HEK293 (cell line): ENCODE measurements around the gene SDHD.

ENCODE experiments used
- AEBP2 ChIP-seq: fragments of 450-650 bp; formaldehyde crosslinking; IDR thresholded peaks from 2 replicates; pipeline ENCODE4 v1.5.1; 2016; ENCODE audit warnings: missing biosample characterization, missing genetic modification characterization, borderline replicate concordance
- BCL11B ChIP-seq: fragments of 450-650 bp; formaldehyde crosslinking; IDR thresholded peaks from 2 replicates; pipeline ENCODE4 v1.5.1; 2016; ENCODE audit warnings: low read depth, missing biosample characterization, missing genetic modification characterization
- ELK4 ChIP-seq: IDR thresholded peaks from 2 replicates; pipeline ENCODE4 v1.6.1; 2011; ENCODE audit warnings: mild to moderate bottlenecking, low read depth, low read length, borderline replicate concordance
- GLI2 ChIP-seq: fragments of 450-650 bp; formaldehyde crosslinking; IDR thresholded peaks from 2 replicates; pipeline ENCODE4; 2017; ENCODE audit warnings: missing biosample characterization, missing genetic modification characterization, low read depth, borderline replicate concordance
- GLI4 ChIP-seq: fragments of 450-650 bp; formaldehyde crosslinking; IDR thresholded peaks from 2 replicates; pipeline ENCODE4 v1.5.1; 2016; ENCODE audit warnings: missing biosample characterization, missing genetic modification characterization
- HOXA7 ChIP-seq: sonication (generic); formaldehyde crosslinking; IDR thresholded peaks from 2 replicates; pipeline ENCODE4 v1.8.1; 2022; ENCODE audit warnings: missing genetic modification reagents, borderline replicate concordance
- SETDB1 ChIP-seq: IDR thresholded peaks from one replicate; pipeline ENCODE4 v1.6.1; 2017; ENCODE audit warnings: mild to moderate bottlenecking, low read length, moderate library complexity, mixed read lengths; ENCODE audit not compliant: insufficient read length
- WT1 ChIP-seq: fragments of 450-650 bp; formaldehyde crosslinking; IDR thresholded peaks from 2 replicates; pipeline ENCODE4 v1.5.1; 2016; ENCODE audit warnings: missing biosample characterization, missing genetic modification characterization
- ZNF121 ChIP-seq: fragments of 450-650 bp; formaldehyde crosslinking; IDR thresholded peaks from 2 replicates; pipeline ENCODE4 v1.5.1; 2016; ENCODE audit warnings: missing biosample characterization, missing genetic modification characterization
- ZNF132 ChIP-seq: fragments of 450-650 bp; formaldehyde crosslinking; IDR thresholded peaks from 2 replicates; pipeline ENCODE4 v1.5.1; 2017; ENCODE audit warnings: missing biosample characterization, missing genetic modification characterization, borderline replicate concordance
- ZNF175 ChIP-seq: fragments of 450-650 bp; formaldehyde crosslinking; IDR thresholded peaks from 2 replicates; pipeline ENCODE4 v1.5.1; 2016; ENCODE audit warnings: missing biosample characterization, missing genetic modification characterization
- ZNF19 ChIP-seq: fragments of 450-650 bp; formaldehyde crosslinking; IDR thresholded peaks from 2 replicates; pipeline ENCODE4; 2016; ENCODE audit warnings: missing biosample characterization, missing genetic modification characterization, low read depth
- ZNF202 ChIP-seq: fragments of 450-650 bp; formaldehyde crosslinking; IDR thresholded peaks from 2 replicates; pipeline ENCODE4 v1.5.1; 2016; ENCODE audit warnings: missing biosample characterization, missing genetic modification characterization, borderline replicate concordance
- ZNF214 ChIP-seq: fragments of 450-650 bp; formaldehyde crosslinking; IDR thresholded peaks from 2 replicates; pipeline ENCODE4 v1.5.1; 2017; ENCODE audit warnings: missing biosample characterization, mild to moderate bottlenecking, missing genetic modification characterization, borderline replicate concordance
- ZNF266 ChIP-seq: fragments of 450-650 bp; formaldehyde crosslinking; IDR thresholded peaks from 2 replicates; pipeline ENCODE4 v1.5.1; 2016; ENCODE audit warnings: missing biosample characterization, missing genetic modification characterization, low read depth
- ZNF280D ChIP-seq: fragments of 450-650 bp; formaldehyde crosslinking; IDR thresholded peaks from 2 replicates; pipeline ENCODE4 v1.5.1; 2016; ENCODE audit warnings: missing biosample characterization, missing genetic modification characterization
- ZNF335 ChIP-seq: fragments of 450-650 bp; formaldehyde crosslinking; conservative IDR thresholded peaks from 2 replicates; pipeline ENCODE4 v1.5.1; 2016; ENCODE audit warnings: missing biosample characterization, missing genetic modification characterization
- ZNF362 ChIP-seq: fragments of 450-650 bp; formaldehyde crosslinking; IDR thresholded peaks from 2 replicates; pipeline ENCODE4 v1.5.1; 2016; ENCODE audit warnings: missing biosample characterization, missing genetic modification characterization
- ZNF548 ChIP-seq: fragments of 450-650 bp; formaldehyde crosslinking; IDR thresholded peaks from 2 replicates; pipeline ENCODE4 v1.5.1; 2016; ENCODE audit warnings: missing biosample characterization, missing genetic modification characterization
- ZNF560 ChIP-seq: fragments of 450-650 bp; formaldehyde crosslinking; IDR thresholded peaks from 2 replicates; pipeline ENCODE4 v1.5.1; 2017; ENCODE audit warnings: missing biosample characterization, missing genetic modification characterization, borderline replicate concordance
- ZNF571 ChIP-seq: fragments of 450-650 bp; formaldehyde crosslinking; IDR thresholded peaks from 2 replicates; pipeline ENCODE4 v1.5.0; 2017; ENCODE audit warnings: missing biosample characterization, missing genetic modification characterization
- ZNF660 ChIP-seq: fragments of 450-650 bp; IDR thresholded peaks from 2 replicates; pipeline ENCODE4 v1.5.1; 2018; ENCODE audit warnings: missing biosample characterization, mild to moderate bottlenecking, missing genetic modification characterization
- ZNF747 ChIP-seq: fragments of 450-650 bp; formaldehyde crosslinking; IDR thresholded peaks from 2 replicates; pipeline ENCODE4 v1.5.1; 2016; ENCODE audit warnings: missing biosample characterization, missing genetic modification characterization
- ZSCAN16 ChIP-seq: fragments of 450-650 bp; formaldehyde crosslinking; IDR thresholded peaks from 2 replicates; pipeline ENCODE4 v1.5.1; 2016; ENCODE audit warnings: missing biosample characterization, missing genetic modification characterization
- TF ChIP-seq, protein P1 (sequence below): fragments of 450-650 bp; formaldehyde crosslinking; IDR thresholded peaks from 2 replicates; pipeline ENCODE4 v1.5.1; 2016; ENCODE audit warnings: missing biosample characterization, missing genetic modification characterization
- TF ChIP-seq, protein P2 (sequence below): fragments of 450-650 bp; formaldehyde crosslinking; conservative IDR thresholded peaks from 2 replicates; pipeline ENCODE4 v1.5.1; 2016; ENCODE audit warnings: low read depth, missing biosample characterization, missing genetic modification characterization

Gene SDHD

GRCh38 chr11:112073941-112074811, 12.5 kb upstream of the SDHD start, which contains the start of the genes NKAPD1 and PIH1D2 (continued):
- no peak for TF ChIP-seq ZNF571 (tag by site-specific recombination)
- no peak for TF ChIP-seq AEBP2
- TF ChIP-seq ZNF121 (tag by site-specific recombination), result no peak
- peak; percentile 81; the same call in 1 of the 2 replicates for TF ChIP-seq ZNF362 (tag by site-specific recombination)
- no peak for TF ChIP-seq BCL11B (tag by site-specific recombination)
- TF ChIP-seq ELK4, result no peak
- no peak for TF ChIP-seq ZNF202
- TF ChIP-seq, protein P1, sequence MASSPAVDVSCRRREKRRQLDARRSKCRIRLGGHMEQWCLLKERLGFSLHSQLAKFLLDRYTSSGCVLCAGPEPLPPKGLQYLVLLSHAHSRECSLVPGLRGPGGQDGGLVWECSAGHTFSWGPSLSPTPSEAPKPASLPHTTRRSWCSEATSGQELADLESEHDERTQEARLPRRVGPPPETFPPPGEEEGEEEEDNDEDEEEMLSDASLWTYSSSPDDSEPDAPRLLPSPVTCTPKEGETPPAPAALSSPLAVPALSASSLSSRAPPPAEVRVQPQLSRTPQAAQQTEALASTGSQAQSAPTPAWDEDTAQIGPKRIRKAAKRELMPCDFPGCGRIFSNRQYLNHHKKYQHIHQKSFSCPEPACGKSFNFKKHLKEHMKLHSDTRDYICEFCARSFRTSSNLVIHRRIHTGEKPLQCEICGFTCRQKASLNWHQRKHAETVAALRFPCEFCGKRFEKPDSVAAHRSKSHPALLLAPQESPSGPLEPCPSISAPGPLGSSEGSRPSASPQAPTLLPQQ, result peak; percentile 84
- TF ChIP-seq SETDB1, result no peak
- TF ChIP-seq ZNF175 (tag by site-specific recombination), result no peak
- no peak for TF ChIP-seq ZNF266 (tag by site-specific recombination)
- no peak for TF ChIP-seq HOXA7 (CRISPR knock-in tag)
- no peak for TF ChIP-seq GLI2
- TF ChIP-seq, protein P2, sequence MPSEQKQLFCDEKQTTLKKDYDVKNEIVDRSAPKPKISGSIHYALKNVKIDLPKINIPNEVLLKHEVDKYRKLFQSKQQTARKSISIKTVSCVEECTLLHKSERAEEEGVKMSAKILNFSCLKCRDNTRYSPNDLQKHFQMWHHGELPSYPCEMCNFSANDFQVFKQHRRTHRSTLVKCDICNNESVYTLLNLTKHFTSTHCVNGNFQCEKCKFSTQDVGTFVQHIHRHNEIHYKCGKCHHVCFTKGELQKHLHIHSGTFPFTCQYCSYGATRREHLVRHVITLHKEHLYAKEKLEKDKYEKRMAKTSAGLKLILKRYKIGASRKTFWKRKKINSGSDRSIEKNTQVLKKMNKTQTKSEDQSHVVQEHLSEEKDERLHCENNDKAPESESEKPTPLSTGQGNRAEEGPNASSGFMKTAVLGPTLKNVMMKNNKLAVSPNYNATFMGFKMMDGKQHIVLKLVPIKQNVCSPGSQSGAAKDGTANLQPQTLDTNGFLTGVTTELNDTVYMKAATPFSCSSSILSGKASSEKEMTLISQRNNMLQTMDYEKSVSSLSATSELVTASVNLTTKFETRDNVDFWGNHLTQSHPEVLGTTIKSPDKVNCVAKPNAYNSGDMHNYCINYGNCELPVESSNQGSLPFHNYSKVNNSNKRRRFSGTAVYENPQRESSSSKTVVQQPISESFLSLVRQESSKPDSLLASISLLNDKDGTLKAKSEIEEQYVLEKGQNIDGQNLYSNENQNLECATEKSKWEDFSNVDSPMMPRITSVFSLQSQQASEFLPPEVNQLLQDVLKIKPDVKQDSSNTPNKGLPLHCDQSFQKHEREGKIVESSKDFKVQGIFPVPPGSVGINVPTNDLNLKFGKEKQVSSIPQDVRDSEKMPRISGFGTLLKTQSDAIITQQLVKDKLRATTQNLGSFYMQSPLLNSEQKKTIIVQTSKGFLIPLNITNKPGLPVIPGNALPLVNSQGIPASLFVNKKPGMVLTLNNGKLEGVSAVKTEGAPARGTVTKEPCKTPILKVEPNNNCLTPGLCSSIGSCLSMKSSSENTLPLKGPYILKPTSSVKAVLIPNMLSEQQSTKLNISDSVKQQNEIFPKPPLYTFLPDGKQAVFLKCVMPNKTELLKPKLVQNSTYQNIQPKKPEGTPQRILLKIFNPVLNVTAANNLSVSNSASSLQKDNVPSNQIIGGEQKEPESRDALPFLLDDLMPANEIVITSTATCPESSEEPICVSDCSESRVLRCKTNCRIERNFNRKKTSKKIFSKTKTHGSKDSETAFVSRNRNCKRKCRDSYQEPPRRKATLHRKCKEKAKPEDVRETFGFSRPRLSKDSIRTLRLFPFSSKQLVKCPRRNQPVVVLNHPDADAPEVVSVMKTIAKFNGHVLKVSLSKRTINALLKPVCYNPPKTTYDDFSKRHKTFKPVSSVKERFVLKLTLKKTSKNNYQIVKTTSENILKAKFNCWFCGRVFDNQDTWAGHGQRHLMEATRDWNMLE (tag by site-specific recombination), result peak; percentile 88
- TF ChIP-seq ZNF280D (tag by site-specific recombination), result no peak
- no peak for TF ChIP-seq ZNF19
- TF ChIP-seq ZSCAN16 (tag by site-specific recombination), result no peak
- TF ChIP-seq ZNF660 (tag by site-specific recombination), result peak; percentile 97
- TF ChIP-seq GLI4 (tag by site-specific recombination), result 0 out of 2 replicates have a peak, but pooled peaks have one; percentile 38
- TF ChIP-seq ZNF214 (tag by site-specific recombination), result no peak
- peak; percentile 47 for TF ChIP-seq ZNF335 (tag by site-specific recombination)
- peak; percentile 81 for TF ChIP-seq WT1 (tag by site-specific recombination)
- no peak for TF ChIP-seq ZNF132 (tag by site-specific recombination)
- no peak for TF ChIP-seq ZNF560 (tag by site-specific recombination)
- TF ChIP-seq ZNF548 (tag by site-specific recombination), result no peak
- no peak for TF ChIP-seq ZNF747 (tag by site-specific recombination)
